ENCODE data around the gene GRIK1. TPM values are rescaled to one million over a fixed set of nuclear protein-coding genes. Genes with fewer than 3 reads are reported as not detected.

The GRIK1 gene
- total RNA-seq, 1 donor, result not detected

GRCh38 chr21:29749223-29749622 lies 190.6 kb downstream of the GRIK1 start:
- Histone ChIP-seq H3K27me3 (ENCODE audit: insufficient read depth, low read length) (no peaks in the 10 kb centered on the region), H3K4me3 (ENCODE audit: low read length) (no peak overlapping the region), H3K4me1 (ENCODE audit: insufficient read depth, low read length) (no peaks in the 10 kb centered on the region), H3K9me3 (ENCODE audit: low read depth, low read length) (no peaks in the 10 kb centered on the region)

DNA sequence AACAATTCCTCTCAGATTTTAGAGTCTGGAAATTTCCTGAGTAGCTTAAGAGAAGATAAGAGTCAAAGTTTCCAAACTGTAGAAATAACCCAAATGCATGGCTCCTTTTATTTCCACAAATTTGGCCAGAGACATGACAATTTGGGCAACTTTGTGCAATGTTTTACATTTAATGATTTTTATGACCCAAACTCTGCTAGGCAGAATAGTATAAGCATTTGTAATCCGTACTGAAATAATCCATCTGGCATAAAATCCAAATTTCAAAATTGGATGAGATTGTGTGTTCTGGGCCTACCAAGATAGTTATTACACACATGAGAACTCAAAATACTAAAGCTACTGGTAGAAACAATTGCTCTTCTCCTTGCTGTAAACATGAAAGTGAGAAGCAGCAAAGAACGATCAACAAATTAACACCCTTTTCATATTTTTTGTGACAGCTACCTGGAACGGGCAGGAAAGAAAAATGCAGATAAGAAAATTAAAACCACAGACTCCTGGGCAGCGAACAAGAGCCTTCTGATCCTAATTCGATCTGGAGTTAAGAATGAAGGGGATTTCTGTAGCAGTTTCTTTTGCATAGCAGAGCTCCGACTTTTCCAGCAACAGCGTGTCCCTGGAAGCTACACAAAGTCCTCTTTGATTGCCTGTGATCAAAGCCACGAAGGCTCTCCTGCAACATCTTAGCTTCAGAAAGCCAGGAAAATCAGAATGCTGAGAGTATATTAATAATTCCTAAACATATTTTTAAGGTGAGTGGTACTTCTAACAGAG lies 191.2 kb downstream of the GRIK1 start:
- no peak overlapping the region for H3K4me3 ChIP-seq (ENCODE audit: low read length)
- no peaks in the 10 kb centered on the region for H3K27me3 ChIP-seq (ENCODE audit: insufficient read depth, low read length)
- no peaks in the 10 kb centered on the region for H3K9me3 ChIP-seq (ENCODE audit: low read depth, low read length)
- no peaks in the 10 kb centered on the region for H3K4me1 ChIP-seq (ENCODE audit: insufficient read depth, low read length)

- Histone ChIP-seq H3K9me3 (ENCODE audit: low read depth, low read length) (no peaks in the 10 kb centered on the region), H3K4me3 (ENCODE audit: low read length) (no peak overlapping the region), H3K4me1 (ENCODE audit: insufficient read depth, low read length) (no peaks in the 10 kb centered on the region), H3K27me3 (ENCODE audit: insufficient read depth, low read length) (no peaks in the 10 kb centered on the region)
Measured at GRCh38 chr21:29741761-29742160, 198.0 kb downstream of the GRIK1 start.

GRCh38 chr21:29739176-29739575 lies 200.6 kb downstream of the GRIK1 start:
- Histone ChIP-seq H3K9me3 (ENCODE audit: low read depth, low read length) (no peaks in the 10 kb centered on the region), H3K27me3 (ENCODE audit: insufficient read depth, low read length) (no peaks in the 10 kb centered on the region), H3K4me1 (ENCODE audit: insufficient read depth, low read length) (no peaks in the 10 kb centered on the region), H3K4me3 (ENCODE audit: low read length) (no peak overlapping the region)

DNA sequence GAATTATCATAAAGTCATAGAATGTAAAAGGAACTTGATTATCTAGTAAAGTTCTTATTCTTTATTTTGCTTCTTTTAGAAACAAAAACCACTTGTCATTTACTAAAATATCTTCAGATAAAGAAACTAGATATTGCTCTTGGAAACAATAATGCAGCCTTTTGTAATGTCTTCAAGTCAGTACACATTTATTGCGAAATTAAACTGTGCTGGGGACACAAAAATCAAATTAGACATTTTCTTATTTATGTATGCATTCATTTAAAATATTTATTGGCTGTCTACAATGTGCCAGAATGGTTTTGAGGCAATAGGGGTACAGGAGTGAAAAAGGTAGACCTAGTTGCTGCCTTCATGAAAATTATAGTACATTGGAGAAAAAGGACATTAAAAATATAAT lies 201.1 kb downstream of the GRIK1 start:
- H3K4me1 ChIP-seq (ENCODE audit: insufficient read depth, low read length), result no peaks in the 10 kb centered on the region
- no peaks in the 10 kb centered on the region for H3K27me3 ChIP-seq (ENCODE audit: insufficient read depth, low read length)
- H3K4me3 ChIP-seq (ENCODE audit: low read length), result no peak overlapping the region
- no peaks in the 10 kb centered on the region for H3K9me3 ChIP-seq (ENCODE audit: low read depth, low read length)

- H3K9me3 ChIP-seq (ENCODE audit: low read depth, low read length), result no peaks in the 10 kb centered on the region
- H3K4me3 ChIP-seq (ENCODE audit: low read length), result no peak overlapping the region
- no peaks in the 10 kb centered on the region for H3K27me3 ChIP-seq (ENCODE audit: insufficient read depth, low read length)
- no peaks in the 10 kb centered on the region for H3K4me1 ChIP-seq (ENCODE audit: insufficient read depth, low read length)
Measured at GRCh38 chr21:29737186-29737585, 202.6 kb downstream of the GRIK1 start.

DNA sequence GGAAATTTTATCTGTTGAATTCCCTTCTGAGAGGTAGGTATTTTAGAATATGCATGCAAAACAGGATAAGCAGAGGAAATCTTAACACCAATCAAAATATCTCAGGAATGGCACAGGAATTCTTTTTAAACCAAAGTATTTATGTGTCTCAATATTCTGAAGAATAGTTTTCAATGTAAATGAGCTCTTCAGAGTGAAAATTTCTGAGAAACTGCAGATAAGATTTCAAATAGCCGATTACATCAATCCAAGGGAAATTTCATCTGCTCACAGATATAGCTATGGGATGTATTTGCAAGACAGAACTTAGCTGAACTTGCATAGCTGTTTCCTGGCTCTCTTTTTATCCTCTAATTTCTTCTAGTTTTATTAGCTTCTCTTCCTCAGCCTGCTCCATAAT lies 209.5 kb downstream of the GRIK1 start:
- no peaks in the 10 kb centered on the region for H3K4me1 ChIP-seq (ENCODE audit: insufficient read depth, low read length)
- no peaks in the 10 kb centered on the region for H3K9me3 ChIP-seq (ENCODE audit: low read depth, low read length)
- H3K4me3 ChIP-seq (ENCODE audit: low read length), result no peak overlapping the region
- H3K27me3 ChIP-seq (ENCODE audit: insufficient read depth, low read length), result no peaks in the 10 kb centered on the region

DNA sequence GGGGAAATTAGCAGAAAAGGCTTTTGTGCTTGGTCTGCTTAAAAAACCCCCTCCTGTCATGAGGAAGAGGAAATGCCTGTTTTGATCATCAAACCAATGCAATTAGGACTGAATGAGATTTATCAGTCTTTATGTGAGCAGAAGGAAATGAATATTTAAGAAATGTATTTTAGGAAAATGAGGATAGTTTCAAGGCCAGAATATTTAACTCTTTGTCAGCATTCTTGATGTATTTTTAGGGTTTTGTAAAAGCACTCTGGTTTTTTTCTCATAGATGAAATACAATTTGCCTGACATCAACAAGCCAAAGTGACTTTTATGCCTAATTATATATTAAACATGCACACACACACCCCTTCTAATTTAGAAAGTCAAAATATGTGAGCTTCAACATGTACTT lies 213.8 kb downstream of the GRIK1 start:
- Histone ChIP-seq H3K9me3 (ENCODE audit: low read depth, low read length) (no peaks in the 10 kb centered on the region), H3K27me3 (ENCODE audit: insufficient read depth, low read length) (no peaks in the 10 kb centered on the region), H3K4me3 (ENCODE audit: low read length) (no peak overlapping the region), H3K4me1 (ENCODE audit: insufficient read depth, low read length) (no peaks in the 10 kb centered on the region)

DNA sequence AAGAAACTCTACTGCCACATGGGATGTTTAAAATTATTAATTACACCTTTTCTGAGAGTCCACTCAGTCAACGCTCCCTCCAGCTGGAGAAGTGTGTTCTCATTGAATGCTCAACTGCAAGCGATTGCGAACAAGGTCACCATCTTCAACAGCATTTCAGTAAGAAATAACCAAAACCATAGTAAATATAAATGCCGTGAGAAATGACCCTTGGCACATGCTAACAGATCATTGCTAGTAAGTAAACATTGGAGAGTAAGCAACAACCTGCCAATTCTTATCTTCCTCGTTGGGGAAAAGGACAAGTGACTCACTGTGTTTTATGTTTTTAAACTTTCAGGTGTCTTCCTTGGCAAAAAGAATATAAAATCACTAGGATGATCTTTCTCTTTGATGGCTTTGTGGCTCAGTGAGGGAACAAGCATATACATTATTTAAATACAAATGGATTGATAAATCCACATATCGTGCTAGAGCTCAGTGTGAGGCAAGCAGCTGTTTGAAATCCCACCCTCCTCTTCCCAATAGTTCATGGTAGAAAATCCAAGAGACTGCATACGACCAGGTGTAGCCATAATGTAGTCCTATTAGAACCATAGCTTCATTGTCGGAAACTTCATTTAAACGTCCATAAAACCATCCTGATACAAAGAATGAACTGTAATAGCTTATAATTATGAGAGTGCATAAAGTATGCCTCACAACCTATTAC lies 214.6 kb downstream of the GRIK1 start:
- Histone ChIP-seq H3K4me3 (ENCODE audit: low read length) (no peak overlapping the region), H3K27me3 (ENCODE audit: insufficient read depth, low read length) (no peaks in the 10 kb centered on the region), H3K9me3 (ENCODE audit: low read depth, low read length) (no peaks in the 10 kb centered on the region), H3K4me1 (ENCODE audit: insufficient read depth, low read length) (no peaks in the 10 kb centered on the region)

- Histone ChIP-seq H3K9me3 (ENCODE audit: low read depth, low read length) (no peaks in the 10 kb centered on the region), H3K4me1 (ENCODE audit: insufficient read depth, low read length) (no peaks in the 10 kb centered on the region), H3K27me3 (ENCODE audit: insufficient read depth, low read length) (no peaks in the 10 kb centered on the region), H3K4me3 (ENCODE audit: low read length) (no peak overlapping the region)
Measured at GRCh38 chr21:29721964-29722363, 217.8 kb downstream of the GRIK1 start.

- H3K9me3 ChIP-seq (ENCODE audit: low read depth, low read length), result no peaks in the 10 kb centered on the region
- no peaks in the 10 kb centered on the region for H3K27me3 ChIP-seq (ENCODE audit: insufficient read depth, low read length)
- H3K4me3 ChIP-seq (ENCODE audit: low read length), result no peak overlapping the region
- no peaks in the 10 kb centered on the region for H3K4me1 ChIP-seq (ENCODE audit: insufficient read depth, low read length)
Measured at GRCh38 chr21:29721221-29721620, 218.6 kb downstream of the GRIK1 start.

- Histone ChIP-seq H3K4me3 (ENCODE audit: low read length) (no peak overlapping the region), H3K4me1 (ENCODE audit: insufficient read depth, low read length) (no peaks in the 10 kb centered on the region), H3K9me3 (ENCODE audit: low read depth, low read length) (no peaks in the 10 kb centered on the region), H3K27me3 (ENCODE audit: insufficient read depth, low read length) (no peaks in the 10 kb centered on the region)
Measured at GRCh38 chr21:29719521-29719920, 220.3 kb downstream of the GRIK1 start.

DNA sequence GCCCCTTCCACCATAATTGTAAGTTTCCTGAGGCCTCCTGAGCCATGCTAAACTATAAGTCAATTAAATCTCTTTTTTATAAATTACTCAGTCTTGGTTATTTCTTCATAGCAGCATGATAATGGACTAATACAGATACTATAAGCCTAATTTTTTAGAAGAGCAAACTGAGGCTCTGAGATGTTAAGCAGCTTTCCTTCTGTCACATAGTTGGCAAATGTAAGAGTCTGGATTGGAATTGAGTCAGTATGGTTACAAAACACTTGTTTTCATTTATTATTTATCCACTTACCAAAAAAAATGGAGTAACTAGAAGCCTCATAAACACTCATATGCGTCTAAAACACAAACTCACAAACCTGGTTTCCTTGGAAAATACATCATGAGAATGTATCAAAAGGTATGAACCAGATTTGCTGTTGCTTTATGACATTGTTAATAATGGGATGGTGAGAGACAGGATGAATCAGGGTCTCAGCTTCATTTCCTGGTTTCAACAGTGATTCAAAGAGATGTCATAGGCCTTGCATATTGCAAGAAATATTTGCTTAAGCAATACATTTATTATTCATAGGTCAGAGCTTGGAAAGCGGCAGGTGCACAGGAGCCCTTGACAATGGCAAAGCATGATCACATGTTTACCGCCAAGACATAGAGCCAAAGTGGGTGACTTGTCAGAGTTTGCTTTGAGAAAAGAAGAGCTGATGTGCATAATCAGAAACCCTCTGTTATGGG lies 221.5 kb downstream of the GRIK1 start:
- Histone ChIP-seq H3K4me3 (ENCODE audit: low read length) (no peak overlapping the region), H3K4me1 (ENCODE audit: insufficient read depth, low read length) (no peaks in the 10 kb centered on the region), H3K9me3 (ENCODE audit: low read depth, low read length) (no peaks in the 10 kb centered on the region), H3K27me3 (ENCODE audit: insufficient read depth, low read length) (no peaks in the 10 kb centered on the region)

DNA sequence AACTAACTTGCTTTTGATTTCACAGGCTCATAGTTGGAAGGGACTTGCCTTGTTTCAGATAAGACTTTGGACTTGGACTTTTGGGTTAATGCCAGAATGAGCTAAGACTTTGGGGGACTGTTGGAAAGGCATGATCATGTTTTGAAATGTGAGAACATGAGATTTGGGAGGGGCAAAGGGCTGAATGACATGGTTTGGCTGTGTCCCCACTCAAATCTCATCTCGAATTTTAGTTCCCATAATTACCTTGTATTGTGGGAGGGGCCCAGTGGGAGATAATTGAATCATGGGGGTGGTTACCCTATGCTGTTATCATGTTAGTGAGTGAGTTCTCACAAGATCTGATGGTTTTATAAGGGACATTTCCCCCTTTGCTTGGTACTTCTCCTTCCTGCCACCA lies 222.1 kb downstream of the GRIK1 start:
- H3K4me1 ChIP-seq (ENCODE audit: insufficient read depth, low read length), result no peaks in the 10 kb centered on the region
- no peaks in the 10 kb centered on the region for H3K9me3 ChIP-seq (ENCODE audit: low read depth, low read length)
- no peak overlapping the region for H3K4me3 ChIP-seq (ENCODE audit: low read length)
- no peaks in the 10 kb centered on the region for H3K27me3 ChIP-seq (ENCODE audit: insufficient read depth, low read length)

- Histone ChIP-seq H3K9me3 (ENCODE audit: low read depth, low read length) (no peaks in the 10 kb centered on the region), H3K4me1 (ENCODE audit: insufficient read depth, low read length) (no peaks in the 10 kb centered on the region), H3K4me3 (ENCODE audit: low read length) (no peak overlapping the region)
Measured at GRCh38 chr21:29716753-29717152, 223.0 kb downstream of the GRIK1 start.

More at GRCh38 chr21:29716753-29717152, 223.0 kb downstream of the GRIK1 start:
- H3K27me3 ChIP-seq (ENCODE audit: insufficient read depth, low read length), result no peaks in the 10 kb centered on the region
